Forelimb muscle (tissue), 1 donor: ENCODE results near the gene MAGEA10. TPM values are rescaled to one million over a fixed set of nuclear protein-coding genes. Genes with fewer than 3 reads are reported as not detected.
"Not testable (repeated sequence)": the region's sequence is repeated elsewhere in the genome, so short reads cannot be mapped to it uniquely, and the experiment has no call there.

Experiments used
- DNase-seq: peaks from one replicate; pipeline ENCODE4 v3.0.0-alpha.2; 2013; ENCODE audit warnings: low read depth
- polyA plus RNA-seq: library from polyadenylated mRNA; unstranded; fragments of 120-200 nt; gene quantifications from one replicate; pipeline ENCODE4 v1.2.1, GENCODE V29; 2013; ENCODE audit not compliant: insufficient read length

The MAGEA10 gene
- not detected for polyA plus RNA-seq

DNA sequence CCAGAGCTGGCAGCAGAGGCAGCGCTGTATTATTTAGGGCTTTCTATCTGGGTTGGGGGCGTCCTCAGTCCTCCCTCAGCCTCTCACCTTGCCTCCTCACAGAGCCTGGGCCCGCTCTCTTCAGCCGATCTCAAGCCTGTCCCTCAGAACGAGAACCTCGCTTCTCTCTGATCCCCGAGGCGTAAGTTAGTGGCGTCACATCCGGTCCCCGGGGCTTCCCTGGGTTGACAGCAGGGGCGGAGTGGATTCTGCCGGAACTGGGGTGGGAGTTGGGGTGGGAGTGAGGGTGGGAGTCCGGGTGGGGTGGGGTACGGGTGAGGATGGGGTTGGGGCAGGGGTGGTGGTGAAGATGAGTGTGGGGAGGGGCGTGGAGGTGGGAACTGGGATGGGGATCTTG lies at the start of gene MAGEA10:
TSS of gene MAGEA10 (minus strand) at position 190 of the 397 bp plus-strand sequence. CDS start 2,957 bp downstream, outside the sequence.
- no peak for DNase-seq

DNA sequence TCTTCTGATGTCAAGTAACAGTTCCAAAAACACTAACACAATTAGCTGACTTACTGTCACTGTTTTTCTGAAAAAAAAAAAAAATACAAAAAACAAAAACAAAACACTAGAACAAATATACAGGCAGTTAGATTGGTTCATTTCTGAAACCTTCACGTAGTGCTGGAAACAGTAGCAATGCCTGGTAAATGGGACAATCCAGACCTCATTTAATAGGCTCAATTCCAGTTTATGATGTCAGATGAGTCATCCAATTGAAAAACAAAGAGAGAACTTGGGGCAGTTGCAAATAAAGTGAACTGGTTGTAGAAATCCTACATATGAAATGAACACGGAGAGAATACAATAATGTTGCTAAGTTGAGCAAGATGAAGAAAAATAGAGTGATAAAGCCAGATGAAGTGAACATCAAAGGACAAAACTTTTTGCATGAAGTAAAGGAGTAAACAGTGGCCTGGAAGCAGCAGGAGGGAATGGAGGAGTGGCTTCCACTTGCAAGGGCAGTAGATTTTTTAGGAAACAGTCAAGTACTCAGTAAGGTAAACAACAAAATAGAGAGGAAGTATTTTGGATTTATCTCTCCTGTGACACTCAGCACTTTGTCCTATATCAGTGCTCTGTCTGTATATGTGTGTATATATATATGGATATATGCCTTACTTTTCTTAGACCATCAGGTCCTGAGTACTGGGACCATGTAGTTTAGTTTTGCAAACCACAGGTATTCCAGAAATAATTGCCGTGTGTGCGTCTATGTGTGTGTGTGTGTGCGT lies 39.3 kb upstream of the MAGEA10 start:
- no peak for DNase-seq

DNA sequence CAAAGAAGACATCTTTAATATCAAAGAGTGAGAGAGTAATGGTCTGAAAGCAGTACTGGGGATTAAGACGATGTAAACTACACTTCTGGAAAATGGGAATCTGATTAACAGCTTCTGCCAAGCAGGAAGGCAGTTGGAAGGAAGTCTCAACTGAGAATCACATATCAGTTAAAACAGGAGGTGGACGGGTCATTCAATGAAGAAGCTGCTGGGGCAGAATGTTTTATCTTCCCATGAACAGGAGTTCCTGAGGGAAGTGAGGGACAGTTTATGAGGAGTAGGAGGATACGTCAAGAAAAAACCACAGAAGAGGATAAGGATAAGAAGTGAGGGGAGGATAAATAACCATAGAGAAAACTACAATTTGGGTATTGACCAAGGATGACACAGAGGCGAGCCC lies 38.7 kb upstream of the MAGEA10 start:
- DNase-seq: no peak

DNA sequence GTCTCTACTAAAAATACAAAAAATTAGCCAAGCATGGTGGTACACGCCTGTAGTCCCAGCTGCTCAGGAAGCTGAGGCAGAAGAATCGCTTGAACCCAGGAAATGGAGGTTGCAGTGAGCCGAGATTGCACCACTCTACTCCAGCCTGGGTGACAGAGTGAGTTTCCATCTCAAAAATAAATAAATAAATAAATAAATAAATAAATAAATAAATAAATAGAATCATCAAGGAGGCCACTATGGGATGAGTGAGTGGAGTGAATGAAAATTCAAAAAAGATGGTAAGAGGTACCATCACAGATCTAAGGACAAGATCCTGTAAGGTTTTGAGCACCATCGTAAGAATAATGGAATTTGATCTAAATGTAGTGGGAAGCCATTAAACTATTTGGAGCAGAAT lies 37.5 kb upstream of the MAGEA10 start:
- not testable (repeated sequence) for DNase-seq

DNA sequence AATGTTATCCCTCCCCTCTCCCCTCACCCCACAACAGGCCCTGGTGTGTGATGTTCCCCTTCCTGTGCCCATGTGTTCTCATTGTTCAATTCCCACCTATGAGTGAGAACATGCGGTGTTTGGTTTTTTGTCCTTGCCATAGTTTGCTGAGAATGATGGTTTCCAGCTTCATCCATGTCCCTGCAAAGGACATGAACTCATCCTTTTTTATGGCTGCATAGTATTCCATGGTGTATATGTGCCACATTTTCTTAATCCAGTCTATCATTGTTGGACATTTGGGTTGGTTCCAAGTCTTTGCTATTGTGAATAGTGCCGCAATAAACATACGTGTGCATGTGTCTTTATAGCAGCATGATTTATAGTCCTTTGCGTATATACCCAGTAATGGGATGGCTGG lies 35.5 kb upstream of the MAGEA10 start:
- DNase-seq: not testable (repeated sequence)

GRCh38 chrX:152170621-152171020 lies 32.2 kb upstream of the MAGEA10 start:
- DNase-seq: no peak

- DNase-seq: no peak
Measured at GRCh38 chrX:152165033-152165743, 26.8 kb upstream of the MAGEA10 start.

- no peak for DNase-seq
Measured at GRCh38 chrX:152157042-152157441, 18.7 kb upstream of the MAGEA10 start.

DNA sequence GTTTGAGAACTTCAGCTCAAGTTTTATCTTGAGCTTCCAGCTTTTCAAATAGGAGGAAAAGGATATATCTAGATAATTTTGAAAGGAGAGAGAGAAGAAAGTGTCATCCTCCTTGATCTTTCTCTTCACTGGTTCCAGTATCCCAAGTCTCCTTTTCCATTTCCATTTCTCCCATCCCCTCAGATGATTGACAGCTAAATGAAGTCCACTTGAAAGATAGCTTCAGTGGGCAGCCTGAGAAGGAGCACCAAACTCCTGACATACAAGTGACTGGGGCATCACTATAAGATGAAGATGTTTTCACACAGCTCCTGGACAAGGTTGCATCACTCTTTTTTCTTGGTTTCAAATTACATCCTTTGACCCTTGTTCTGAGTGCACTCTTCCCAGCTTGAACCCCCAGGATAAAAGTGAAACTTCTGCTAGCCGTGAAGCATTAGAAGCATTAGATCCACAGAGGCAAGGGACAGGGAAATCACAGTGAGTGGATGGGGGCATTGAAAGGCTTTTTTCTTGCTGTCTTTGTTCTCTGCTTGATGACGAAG lies 17.5 kb upstream of the MAGEA10 start:
- no peak for DNase-seq

DNA sequence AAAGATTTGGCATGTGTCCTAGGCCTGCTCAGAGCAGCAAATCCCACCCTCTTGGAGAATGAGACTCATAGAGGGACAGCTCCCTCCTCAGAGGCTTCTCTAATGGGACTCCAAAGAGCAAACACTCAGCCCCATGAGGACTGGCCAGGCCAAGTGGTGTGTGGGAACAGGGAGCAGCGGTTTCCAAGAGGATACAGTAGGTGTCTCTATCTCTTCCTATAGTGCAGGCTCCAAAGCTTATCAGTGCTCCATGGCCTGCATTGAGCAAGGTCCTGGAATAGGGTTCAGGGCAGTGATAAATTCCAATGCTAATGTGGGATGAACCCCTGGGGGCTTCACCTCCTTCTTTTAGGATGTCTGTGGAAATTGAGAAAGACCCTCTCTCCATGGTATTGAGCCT lies 15.7 kb upstream of the MAGEA10 start:
- DNase-seq: no peak

- DNase-seq: no peak
Measured at GRCh38 chrX:152151256-152151655, 12.9 kb upstream of the MAGEA10 start.

GRCh38 chrX:152149648-152150047 lies 11.3 kb upstream of the MAGEA10 start:
- DNase-seq: no peak

GRCh38 chrX:152139589-152139988 lies 1.2 kb upstream of the MAGEA10 start:
- DNase-seq: no peak

DNA sequence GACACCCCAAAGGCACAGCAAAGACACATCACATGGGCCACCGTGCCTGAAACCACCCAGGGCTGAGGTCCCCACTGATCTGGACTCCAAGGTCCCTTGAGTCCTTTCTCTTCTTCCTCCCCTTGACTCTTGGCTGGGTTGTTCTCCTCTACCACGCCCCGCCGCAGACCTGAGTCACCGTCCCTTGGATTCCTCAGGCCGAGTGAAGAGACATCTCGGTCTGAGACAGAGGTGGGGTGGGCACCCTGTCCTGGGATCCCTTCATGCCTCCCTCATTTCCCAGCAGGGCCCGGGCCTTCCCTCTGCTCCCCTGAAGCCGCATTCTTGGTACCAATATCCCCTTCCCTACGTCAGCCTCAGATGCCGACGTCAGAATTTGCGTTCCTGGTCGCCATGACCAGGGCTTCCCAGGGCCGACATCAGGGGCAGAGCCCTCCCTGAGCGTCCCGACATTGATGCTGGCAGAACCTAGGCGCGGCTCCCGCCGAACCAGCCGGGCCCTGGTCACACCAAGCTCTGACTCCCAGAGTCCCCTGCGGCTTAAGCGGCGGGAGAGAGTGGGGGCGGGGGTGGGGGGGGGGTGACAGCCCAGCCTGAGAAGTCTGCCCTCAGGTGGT lies 498 bp downstream of the MAGEA10 start:
- no peak for DNase-seq

DNA sequence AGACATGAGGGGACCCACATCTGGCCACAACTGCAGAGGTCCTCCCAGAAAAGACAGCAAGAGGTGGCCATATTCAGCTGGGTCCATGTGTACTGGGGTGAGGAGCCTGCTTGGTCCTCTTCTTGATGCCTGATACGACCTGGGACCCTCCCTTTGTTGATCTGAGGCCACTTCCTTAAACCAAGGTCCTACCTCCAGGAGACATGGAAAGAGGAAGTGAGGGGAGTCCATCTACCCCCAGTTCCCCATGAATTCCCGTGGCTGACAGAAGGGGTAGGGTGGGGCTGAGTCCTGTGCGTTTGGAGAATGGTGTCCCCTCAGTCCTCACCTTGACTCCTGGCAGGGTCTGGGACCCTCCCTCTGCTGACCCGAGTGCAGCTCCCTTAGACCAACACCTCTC lies 2.1 kb downstream of the MAGEA10 start:
- no peak for DNase-seq

DNA sequence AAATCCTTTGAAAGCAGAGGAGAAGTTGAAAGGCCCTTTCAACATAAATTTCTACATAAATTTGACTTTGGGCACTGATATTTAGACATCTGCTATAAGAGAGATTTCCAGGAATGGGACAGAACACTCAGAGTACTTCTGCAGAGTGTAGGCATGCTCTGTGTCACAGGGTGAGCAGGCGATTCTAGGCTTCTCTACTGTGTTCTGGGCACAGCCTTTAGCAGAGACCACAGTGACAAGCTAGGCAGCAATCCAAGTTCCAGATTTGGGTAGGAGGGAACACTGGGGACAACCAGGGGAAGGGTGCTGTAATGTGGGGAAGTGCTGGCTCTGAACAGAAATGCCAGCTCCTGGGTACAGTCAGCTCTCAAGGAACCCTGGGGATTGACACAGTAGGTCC lies 6.9 kb downstream of the MAGEA10 start:
- no peak for DNase-seq

GRCh38 chrX:152129069-152129844 lies 9.1 kb downstream of the MAGEA10 start:
- not testable (repeated sequence) for DNase-seq

- no peak for DNase-seq
Measured at GRCh38 chrX:152117305-152117704, 21.1 kb downstream of the MAGEA10 start.

DNA sequence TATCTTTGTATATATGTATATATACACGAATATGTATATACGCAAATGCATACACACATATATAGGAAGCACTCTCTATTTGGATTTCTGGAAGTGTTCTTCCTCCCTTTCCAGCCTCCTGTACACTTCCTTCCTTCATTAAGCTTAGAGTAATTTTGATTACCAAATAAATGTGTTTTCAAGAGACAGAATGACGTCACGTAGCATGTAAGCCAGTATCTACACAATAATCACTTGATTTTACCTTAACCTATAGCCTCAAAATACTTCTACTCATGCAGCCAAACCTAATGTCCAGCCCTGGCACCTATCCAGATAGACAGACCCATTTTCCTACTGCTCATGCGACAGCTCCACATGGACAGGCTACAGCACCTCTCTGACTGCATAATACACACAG lies 29.9 kb downstream of the MAGEA10 start:
- DNase-seq: no peak

DNA sequence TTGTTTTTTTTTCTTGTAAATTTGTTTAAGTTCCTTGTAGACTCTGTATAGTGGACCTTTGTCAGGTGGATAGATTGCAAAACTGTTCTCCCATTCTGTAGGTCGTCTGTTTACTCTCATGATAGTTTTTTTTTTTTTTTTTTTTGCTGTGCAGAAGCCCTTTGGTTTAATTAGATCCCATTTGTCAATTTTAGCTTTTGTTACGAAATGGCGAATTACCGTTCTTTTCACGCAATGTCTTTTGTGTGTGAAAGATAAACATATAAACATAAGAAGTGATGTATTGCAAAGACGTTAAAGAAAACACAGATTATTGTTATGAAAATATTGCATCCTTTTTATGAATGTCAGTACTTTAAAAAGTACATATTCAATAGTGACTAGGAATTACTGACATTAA lies 34.5 kb downstream of the MAGEA10 start:
- DNase-seq: no peak

GRCh38 chrX:152086141-152086540 lies 52.2 kb downstream of the MAGEA10 start:
- no peak for DNase-seq
